Glutamatergic neuron (in vitro differentiated cells): ENCODE measurements around the gene CPA2. TPM values are rescaled to one million over a fixed set of nuclear protein-coding genes. Genes with fewer than 3 reads are reported as not detected.

ENCODE experiments used
- DNase-seq: peaks from one replicate; pipeline ENCODE4 v3.0.0; 2022
- H3K27ac Mint-ChIP-seq: one replicate; pipeline ENCODE4 v1.8.0; 2020; ENCODE audit warnings: mild to moderate bottlenecking, mixed read lengths, inconsistent platforms; ENCODE audit not compliant: unreplicated experiment
- H3K27me3 Mint-ChIP-seq: one replicate; pipeline ENCODE4 v1.8.0; 2020; ENCODE audit warnings: mild to moderate bottlenecking, moderate library complexity, mixed read lengths, inconsistent platforms; ENCODE audit not compliant: unreplicated experiment
- H3K36me3 Mint-ChIP-seq: one replicate; pipeline ENCODE4 v1.8.0; 2020; ENCODE audit warnings: mild to moderate bottlenecking, mixed read lengths, inconsistent platforms; ENCODE audit not compliant: unreplicated experiment
- H3K4me1 Mint-ChIP-seq: one replicate; pipeline ENCODE4 v1.8.0; 2020; ENCODE audit warnings: mild to moderate bottlenecking, low read depth, mixed read lengths, inconsistent platforms; ENCODE audit not compliant: unreplicated experiment
- H3K4me3 Mint-ChIP-seq: one replicate; pipeline ENCODE4 v1.8.0; 2020; ENCODE audit warnings: mild to moderate bottlenecking, mixed read lengths, inconsistent platforms; ENCODE audit not compliant: unreplicated experiment
- H3K9me3 Mint-ChIP-seq: one replicate; pipeline ENCODE4 v1.8.0; 2020; ENCODE audit warnings: mild to moderate bottlenecking, moderate library complexity, mixed read lengths, inconsistent platforms; ENCODE audit not compliant: unreplicated experiment
- CTCF ChIP-seq: fragments of 200-600 bp; sonication (generic); IDR thresholded peaks from one replicate; pipeline ENCODE4 v1.5.0; 2021; ENCODE audit not compliant: partially characterized antibody, unreplicated experiment
- total RNA-seq: library from RNA; stranded (reverse); fragmentation: NEBNext Ultra II Directional; extraction: Animal tissue kit (Norgen Biotek cat#: 25700); gene quantifications from one replicate; pipeline ENCODE4 v1.2.1, GENCODE V29; 2021; ENCODE audit not compliant: unreplicated experiment

Gene CPA2
- total RNA-seq, 1 donor from 2014 or later = not detected

- H3K4me1 Mint-ChIP-seq = peaks cover 10% of the 10 kb centered on the region
- no peak overlapping the region for H3K27ac Mint-ChIP-seq
- peaks cover 10% of the 10 kb centered on the region for H3K27me3 Mint-ChIP-seq
- H3K4me3 Mint-ChIP-seq = no peak overlapping the region
- peaks cover 7% of the 10 kb centered on the region for H3K9me3 Mint-ChIP-seq
- no peak for DNase-seq
- TF ChIP-seq CTCF = no peak
- H3K36me3 Mint-ChIP-seq = peaks cover 6% of the 10 kb centered on the region
Observed at GRCh38 chr7:130322615-130323014, 56.0 kb downstream of the CPA2 start.

- Mint-ChIP-seq H3K4me3 (no peak overlapping the region), H3K27ac (peak overlapping the region; percentile 14), H3K36me3 (peaks cover 6% of the 10 kb centered on the region), H3K4me1 (peaks cover 10% of the 10 kb centered on the region), H3K9me3 (peaks cover 6% of the 10 kb centered on the region), H3K27me3 (peaks cover 8% of the 10 kb centered on the region)
- TF ChIP-seq CTCF = no peak
- DNase-seq = no peak
Observed at GRCh38 chr7:130324306-130324943, 57.8 kb downstream of the CPA2 start.

GRCh38 chr7:130329681-130330080 lies 63.0 kb downstream of the CPA2 start:
- Mint-ChIP-seq H3K36me3 (peaks cover 3% of the 10 kb centered on the region), H3K4me3 (no peak overlapping the region), H3K4me1 (no peaks in the 10 kb centered on the region), H3K9me3 (peaks cover 3% of the 10 kb centered on the region), H3K27ac (no peak overlapping the region), H3K27me3 (no peaks in the 10 kb centered on the region)
- TF ChIP-seq CTCF = no peak
- DNase-seq = no peak

- Mint-ChIP-seq H3K9me3 (no peaks in the 10 kb centered on the region), H3K36me3 (peaks cover 3% of the 10 kb centered on the region), H3K27me3 (no peaks in the 10 kb centered on the region), H3K4me1 (no peaks in the 10 kb centered on the region), H3K27ac (no peak overlapping the region), H3K4me3 (no peak overlapping the region)
- no peak for DNase-seq
- TF ChIP-seq CTCF = no peak
Observed at GRCh38 chr7:130332259-130333053, 65.8 kb downstream of the CPA2 start.

- Mint-ChIP-seq H3K4me3 (no peak overlapping the region), H3K36me3 (peaks cover 3% of the 10 kb centered on the region), H3K9me3 (peaks cover 6% of the 10 kb centered on the region), H3K27me3 (no peaks in the 10 kb centered on the region), H3K4me1 (no peaks in the 10 kb centered on the region), H3K27ac (no peak overlapping the region)
- TF ChIP-seq CTCF = no peak
- DNase-seq = no peak
Observed at GRCh38 chr7:130333832-130334231, 67.2 kb downstream of the CPA2 start.
